GM12874 (cell line): Measurements from ENCODE around the gene MRPS24.

ENCODE experiments used
- TF ChIP-seq, protein P1 (sequence below): IDR thresholded peaks from 2 replicates; pipeline ENCODE4 v1.5.1; 2011; ENCODE audit warnings: low read depth, mild to moderate bottlenecking, control low read depth, low read length, moderate library complexity; ENCODE audit not compliant: insufficient read depth

MRPS24 gene

DNA sequence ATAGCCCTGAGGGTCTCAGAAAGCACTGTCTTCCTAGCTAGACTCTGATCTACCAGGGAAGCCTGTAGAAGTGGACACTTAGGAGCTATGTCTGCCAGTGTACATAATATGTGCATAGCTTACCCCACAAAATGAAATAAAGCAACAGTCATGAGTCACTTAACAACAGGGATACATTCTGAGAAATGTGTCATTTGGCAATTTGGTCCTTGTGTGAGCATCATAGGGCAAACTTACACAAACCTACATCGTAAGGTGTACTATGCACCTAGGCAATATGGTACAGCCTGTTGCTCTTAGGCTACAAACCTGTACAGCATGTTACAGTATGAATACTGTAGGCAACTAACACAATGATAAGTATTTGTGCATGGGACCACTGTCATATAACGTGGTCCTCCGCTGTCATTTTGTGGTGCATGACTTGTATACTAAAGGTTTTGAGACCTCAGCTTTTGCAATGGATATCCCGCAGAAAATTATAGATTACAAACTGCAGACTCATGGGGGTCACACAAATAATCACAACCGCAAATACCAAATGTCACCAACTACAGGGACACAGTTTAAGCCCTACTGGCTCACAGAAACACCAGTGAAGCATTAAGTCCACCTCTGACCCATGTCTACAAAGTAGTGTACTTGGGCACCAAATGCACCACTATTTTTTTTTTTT lies 35.4 kb upstream of the MRPS24 start:
- TF ChIP-seq, protein P1, sequence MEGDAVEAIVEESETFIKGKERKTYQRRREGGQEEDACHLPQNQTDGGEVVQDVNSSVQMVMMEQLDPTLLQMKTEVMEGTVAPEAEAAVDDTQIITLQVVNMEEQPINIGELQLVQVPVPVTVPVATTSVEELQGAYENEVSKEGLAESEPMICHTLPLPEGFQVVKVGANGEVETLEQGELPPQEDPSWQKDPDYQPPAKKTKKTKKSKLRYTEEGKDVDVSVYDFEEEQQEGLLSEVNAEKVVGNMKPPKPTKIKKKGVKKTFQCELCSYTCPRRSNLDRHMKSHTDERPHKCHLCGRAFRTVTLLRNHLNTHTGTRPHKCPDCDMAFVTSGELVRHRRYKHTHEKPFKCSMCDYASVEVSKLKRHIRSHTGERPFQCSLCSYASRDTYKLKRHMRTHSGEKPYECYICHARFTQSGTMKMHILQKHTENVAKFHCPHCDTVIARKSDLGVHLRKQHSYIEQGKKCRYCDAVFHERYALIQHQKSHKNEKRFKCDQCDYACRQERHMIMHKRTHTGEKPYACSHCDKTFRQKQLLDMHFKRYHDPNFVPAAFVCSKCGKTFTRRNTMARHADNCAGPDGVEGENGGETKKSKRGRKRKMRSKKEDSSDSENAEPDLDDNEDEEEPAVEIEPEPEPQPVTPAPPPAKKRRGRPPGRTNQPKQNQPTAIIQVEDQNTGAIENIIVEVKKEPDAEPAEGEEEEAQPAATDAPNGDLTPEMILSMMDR: no peak

DNA sequence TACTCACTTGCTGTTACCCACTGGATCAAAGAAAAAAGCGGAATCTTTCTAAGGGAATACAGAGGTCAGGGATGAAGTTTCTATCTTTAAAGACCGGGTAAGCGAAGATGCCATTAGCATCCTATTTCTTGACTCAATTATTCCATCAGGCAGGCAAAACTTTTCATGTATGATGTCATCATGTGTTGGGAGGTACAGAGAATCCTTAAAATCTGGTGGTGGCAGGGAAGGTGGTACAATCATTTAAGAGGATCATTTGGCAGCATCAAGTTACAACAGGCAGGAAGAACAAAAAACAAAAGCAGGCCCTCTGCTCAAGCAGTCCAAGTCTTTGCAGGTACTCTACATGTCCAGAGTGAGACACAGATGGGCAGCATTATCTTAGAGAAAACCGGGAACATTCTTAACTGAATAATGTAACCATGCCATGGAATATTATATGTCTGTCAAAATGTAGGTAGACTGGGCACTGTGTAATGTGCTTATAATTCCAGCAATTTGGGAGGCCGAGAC lies 33.3 kb upstream of the MRPS24 start:
- TF ChIP-seq, protein P1: no peak

DNA sequence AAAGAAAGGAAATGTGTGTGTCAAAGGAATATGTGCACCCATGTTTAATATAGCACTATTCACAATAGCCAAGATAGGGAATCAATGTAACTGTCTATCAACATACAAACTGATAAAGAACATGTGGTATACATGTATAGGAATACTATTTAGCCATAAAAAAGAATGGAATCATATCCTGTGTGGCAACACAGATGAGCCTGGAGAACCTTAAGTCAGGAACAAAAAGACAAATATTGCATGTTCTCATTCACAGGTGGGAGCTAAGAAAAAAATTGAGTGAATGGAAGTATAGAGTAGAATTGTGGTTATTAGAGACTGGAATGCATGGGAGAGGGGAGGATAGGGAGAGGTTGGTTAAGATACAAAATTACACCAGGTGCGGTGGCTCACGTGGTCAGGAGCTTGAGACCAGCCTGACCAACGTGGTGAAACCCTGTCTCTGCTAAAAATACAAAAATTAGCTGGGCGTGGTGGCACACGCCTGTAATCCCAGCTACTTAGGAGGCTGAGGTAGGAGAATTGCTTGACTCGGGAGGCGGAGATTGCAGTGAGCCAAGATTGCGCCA lies 26.6 kb upstream of the MRPS24 start:
- TF ChIP-seq, protein P1: no peak

DNA sequence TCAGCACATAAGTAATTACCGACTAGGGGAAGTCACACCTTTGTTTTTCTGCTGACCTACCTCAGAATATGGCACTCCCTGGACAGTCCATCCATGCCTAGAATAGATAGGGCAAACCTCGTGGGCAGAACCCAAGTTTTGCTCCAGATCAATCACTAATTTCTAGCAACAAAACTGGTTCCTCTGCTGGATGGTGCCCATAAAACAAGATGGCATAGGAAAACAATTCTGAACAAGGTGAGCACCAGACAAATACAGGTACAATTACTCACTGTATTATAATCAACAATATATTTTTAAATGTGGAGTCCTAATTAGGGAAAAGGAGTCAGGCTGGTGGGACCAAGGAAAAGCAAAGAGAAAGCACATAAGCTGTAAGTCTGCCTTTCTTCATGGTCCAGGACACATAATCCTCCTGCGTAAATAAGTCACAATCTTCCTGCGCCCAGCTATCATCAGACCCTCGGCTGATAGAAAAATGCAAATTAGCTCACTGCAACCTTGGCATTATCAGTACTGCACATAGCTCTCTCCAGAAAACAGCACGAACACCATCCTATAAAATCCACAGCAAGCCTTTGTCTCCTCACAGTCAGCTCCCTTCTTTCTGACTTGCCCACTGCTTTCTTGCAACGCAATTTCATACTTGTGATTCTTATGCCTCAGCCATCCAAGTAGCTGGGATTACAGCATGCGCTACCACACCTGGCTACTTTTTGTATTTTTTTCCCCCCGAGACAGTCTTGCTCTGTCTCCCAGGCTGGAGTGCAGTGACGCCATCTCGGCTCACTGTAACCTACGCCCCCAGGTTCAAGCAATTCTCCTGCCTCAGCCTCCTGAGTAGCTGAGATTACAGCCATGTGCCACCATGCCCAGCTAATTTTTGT lies 22.0 kb upstream of the MRPS24 start:
- TF ChIP-seq, protein P1: no peak

DNA sequence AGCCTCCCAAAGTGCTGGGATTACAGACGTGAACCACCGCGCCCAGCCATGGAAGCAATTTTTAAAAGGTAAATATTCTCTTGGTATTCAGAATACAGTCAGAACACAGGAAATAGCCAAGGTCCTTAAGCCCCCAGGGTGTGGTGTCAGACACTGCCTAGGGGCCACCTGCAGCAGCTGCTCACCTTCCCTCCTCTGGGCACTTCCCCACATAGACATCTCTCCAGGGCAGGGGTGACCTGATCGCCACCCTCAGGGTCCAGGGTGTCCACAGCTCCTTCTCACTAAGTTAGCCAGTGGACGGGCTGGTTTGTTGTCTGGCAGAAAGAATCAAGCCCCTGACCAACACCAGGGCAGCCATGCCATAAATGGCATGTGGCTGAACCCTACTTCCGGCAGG lies 21.2 kb upstream of the MRPS24 start:
- TF ChIP-seq, protein P1: no peak

DNA sequence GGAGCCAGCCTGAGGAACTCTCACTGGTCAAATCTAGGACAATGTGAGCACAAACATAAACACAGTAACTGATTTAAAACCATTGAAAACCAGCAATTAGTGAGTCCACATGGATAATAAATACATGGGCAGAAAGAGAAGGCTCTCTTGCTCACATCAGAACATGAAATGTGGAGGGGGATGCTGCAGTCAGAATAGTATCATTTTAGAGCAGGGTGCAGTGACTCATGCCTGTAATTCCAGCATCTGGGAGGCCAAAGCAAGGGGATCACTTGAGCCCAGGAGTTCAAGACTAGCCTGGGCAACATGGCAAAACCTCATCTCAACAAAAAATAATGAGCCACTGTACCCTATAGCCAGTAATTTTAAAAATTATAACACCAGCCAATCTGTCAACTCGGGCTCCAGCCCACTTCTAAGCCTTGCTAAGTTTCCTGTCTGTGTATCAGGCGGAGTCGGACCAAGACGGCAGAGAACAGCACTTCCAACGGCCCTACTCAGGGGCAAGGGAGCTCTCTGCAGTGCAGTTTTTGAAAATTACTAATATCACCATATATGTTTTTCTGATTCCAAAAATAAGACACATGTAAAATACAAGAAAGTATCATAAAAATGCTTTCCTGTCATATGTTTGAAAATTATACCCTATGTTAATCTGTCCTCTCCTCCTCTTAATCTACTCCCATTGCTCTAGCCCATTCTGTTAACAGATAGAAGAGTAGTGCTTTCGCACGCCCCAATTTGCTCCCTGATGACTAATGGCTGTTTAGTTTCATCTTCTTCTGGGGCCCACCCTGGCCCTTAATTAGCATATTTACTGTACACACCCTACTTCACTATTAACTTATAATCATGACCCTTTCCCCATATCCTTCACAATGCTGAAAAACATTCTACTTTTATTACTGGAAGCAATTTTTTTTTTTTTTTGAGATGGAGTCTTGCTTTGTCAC lies 20.0 kb upstream of the MRPS24 start:
- TF ChIP-seq, protein P1: no peak
